Measurements from ENCODE around the gene DIS3L2.
"Not testable (repeated sequence)": the region's sequence is repeated elsewhere in the genome, so short reads cannot be mapped to it uniquely, and the experiment has no call there.

DIS3L2 gene

GRCh38 chr2:232381204-232382031 lies 419.9 kb downstream of the DIS3L2 start:
- DNase-seq (ENCODE audit: low read depth in 2 of 3, low spot score in 1 of 3), result not testable (repeated sequence)

GRCh38 chr2:232382331-232383225 lies 421.1 kb downstream of the DIS3L2 start:
- no peak for DNase-seq (ENCODE audit: low read depth in 2 of 3, low spot score in 1 of 3)

- DNase-seq (ENCODE audit: low read depth in 2 of 3, low spot score in 1 of 3), result no peak
Observed at GRCh38 chr2:232384466-232384865, 423.0 kb downstream of the DIS3L2 start.

- DNase-seq (ENCODE audit: low read depth in 2 of 3, low spot score in 1 of 3), result not testable (repeated sequence)
Observed at GRCh38 chr2:232385058-232385457, 423.5 kb downstream of the DIS3L2 start.

- no peak for DNase-seq (ENCODE audit: low read depth in 2 of 3, low spot score in 1 of 3)
Observed at GRCh38 chr2:232385660-232386489, 424.4 kb downstream of the DIS3L2 start.

GRCh38 chr2:232386490-232386739 lies 424.9 kb downstream of the DIS3L2 start:
- DNase-seq (ENCODE audit: low read depth in 2 of 3, low spot score in 1 of 3), result no peak

All from stimulated activated CD4-positive, alpha-beta T cell treated with anti-CD3 and anti-CD28 coated beads, Interleukin-12 subunit alpha, Interleukin-12 subunit beta, amount 100 ng/mL, for 48 hours (primary cell).